ENCODE measurements around the gene MYO10. TPM values are rescaled to one million over a fixed set of nuclear protein-coding genes. Genes with fewer than 3 reads are reported as not detected.

Gene MYO10
- total and polyA plus RNA-seq, 2 of the 8 experiments (the other 6 are each of a cell fraction or from before 2014, with no cell fraction given) = 21.5 to 107 TPM

- Histone ChIP-seq H3K27me3 (replicated peaks in 1 of 4; ENCODE audit: control insufficient read depth in 3 of 4, extremely low read depth in 1 of 4, insufficient read depth in 3 of 4, low read length in 3 of 4) (peaks cover 0 to under 1% (median 0%) of the 10 kb centered on the region in 4 experiments; a peak in 1 of 7 replicates), H2AFZ (ENCODE audit: low read length) (no peak overlapping the region), H2BK15ac (ENCODE audit: low read length) (no peak overlapping the region), H4K5ac (ENCODE audit: insufficient read length, low read depth, low read length) (no peak overlapping the region), H2AK5ac (ENCODE audit: low read depth, low read length) (no peak overlapping the region), H3K56ac (replicated peaks; ENCODE audit: insufficient read length, low read depth, low read length) (no peak overlapping the region), H4K91ac (replicated peaks; ENCODE audit: insufficient read length, low read length) (no peak overlapping the region), H3K9ac (replicated peaks in 1 of 4; ENCODE audit: extremely low read depth in 1 of 4, low read depth in 3 of 4, low read length in 3 of 4) (no peak overlapping the region), H3K4ac (replicated peaks; ENCODE audit: insufficient read length, low read depth, low read length) (no peak overlapping the region), H4K20me1 (replicated peaks in 1 of 2; ENCODE audit: control insufficient read depth in 1 of 2, insufficient read depth in 2 of 2, low read length in 2 of 2) (no peaks in the 10 kb centered on the region), H2BK120ac (replicated peaks; ENCODE audit: low read depth, low read length) (no peak overlapping the region), H2BK12ac (ENCODE audit: low read depth, low read length) (no peak overlapping the region), H3K18ac (ENCODE audit: extremely low read depth, low read length) (no peak overlapping the region), H2BK20ac (ENCODE audit: low read length) (no peak overlapping the region), H3K4me3 (ENCODE audit: extremely low read depth in 1 of 4, insufficient read depth in 2 of 4, low read depth in 3 of 4, low read length in 4 of 4) (no peak overlapping the region), H3K27ac (ENCODE audit: low read depth, low read length) (no peak overlapping the region), H3K4me2 (ENCODE audit: insufficient read depth in 1 of 2, low read depth in 2 of 2, low read length in 2 of 2) (no peak overlapping the region), H3K36me3 (ENCODE audit: control insufficient read depth in 2 of 4, insufficient read depth in 4 of 4, low read length in 3 of 4) (no peaks in the 10 kb centered on the region), H3K9me3 (ENCODE audit: insufficient read depth in 2 of 2, low read depth in 1 of 2, low read length in 1 of 2) (peaks cover 0 to 7% of the 10 kb centered on the region in 2 experiments; a peak in 1 of 4 replicates), H3K23ac (ENCODE audit: insufficient read length) (no peak overlapping the region), H3K79me1 (ENCODE audit: low read depth, low read length) (no peaks in the 10 kb centered on the region), H3K14ac (ENCODE audit: insufficient read length) (no peak overlapping the region), H4K8ac (ENCODE audit: extremely low read depth, insufficient read depth, low read length) (no peak overlapping the region), H3K4me1 (replicated peaks in 1 of 4; ENCODE audit: control insufficient read depth in 3 of 4, insufficient read depth in 4 of 4, low read length in 3 of 4) (no peaks in the 10 kb centered on the region), H3K23me2 (ENCODE audit: low read depth, low read length) (no peaks in the 10 kb centered on the region), H2BK5ac (ENCODE audit: low read depth, low read length) (no peak overlapping the region), H3K79me2 (ENCODE audit: control insufficient read depth in 1 of 2, insufficient read depth in 2 of 2, low read length in 2 of 2) (no peaks in the 10 kb centered on the region)
- ChIA-PET POLR2A (ENCODE audit: partially characterized antibody) (no interaction called here), CTCF (ENCODE audit: partially characterized antibody) (interaction anchor here (0.9 to 2.0 kb wide), 3 partner anchors 11 to 228 kb away, joined by 3 to 6 read pairs (median 5); no protein-coding TSS in a partner anchor)
- FAIRE-seq (no peak), DNase-seq (ENCODE audit: low read depth in 1 of 2, low spot score in 2 of 2) (no peak)
- WGBS, 2 experiments (ENCODE audit: extremely low coverage in 1 of 2, insufficient coverage in 1 of 2, insufficient read length in 1 of 2, insufficient replicate concordance in 2 of 2, low coverage in 1 of 2, low lambda C conversion rate in 2 of 2, missing lambda C conversion rate in 1 of 2) = 89% methylated on average over 6 of the region's 6 CpGs; no CpG with 5 or more reads in 1 of the 2 experiments
- TF ChIP-seq TEAD4 (IDR thresholded peaks at IDR 0.05; ENCODE audit: low read depth, low read length) (no peak), BRCA1 (IDR thresholded peaks at IDR 0.05; ENCODE audit: low read depth, low read length) (no peak), RFX5 (IDR thresholded peaks at IDR 0.05; ENCODE audit: borderline replicate concordance, low read depth, low read length) (no peak), CBX5 (IDR thresholded peaks at IDR 0.05; ENCODE audit: low read depth, low read length) (no peak), EGR1 (IDR thresholded peaks at IDR 0.05; ENCODE audit: borderline replicate concordance, low read depth, low read length) (no peak), ATF3 (IDR thresholded peaks at IDR 0.05; ENCODE audit: insufficient read depth, low read depth, low read length) (no peak)
- TF ChIP-seq, protein P1, sequence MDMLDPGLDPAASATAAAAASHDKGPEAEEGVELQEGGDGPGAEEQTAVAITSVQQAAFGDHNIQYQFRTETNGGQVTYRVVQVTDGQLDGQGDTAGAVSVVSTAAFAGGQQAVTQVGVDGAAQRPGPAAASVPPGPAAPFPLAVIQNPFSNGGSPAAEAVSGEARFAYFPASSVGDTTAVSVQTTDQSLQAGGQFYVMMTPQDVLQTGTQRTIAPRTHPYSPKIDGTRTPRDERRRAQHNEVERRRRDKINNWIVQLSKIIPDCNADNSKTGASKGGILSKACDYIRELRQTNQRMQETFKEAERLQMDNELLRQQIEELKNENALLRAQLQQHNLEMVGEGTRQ (IDR thresholded peaks at IDR 0.05; ENCODE audit: low read length) = no peak
- TF ChIP-seq, protein P2, sequence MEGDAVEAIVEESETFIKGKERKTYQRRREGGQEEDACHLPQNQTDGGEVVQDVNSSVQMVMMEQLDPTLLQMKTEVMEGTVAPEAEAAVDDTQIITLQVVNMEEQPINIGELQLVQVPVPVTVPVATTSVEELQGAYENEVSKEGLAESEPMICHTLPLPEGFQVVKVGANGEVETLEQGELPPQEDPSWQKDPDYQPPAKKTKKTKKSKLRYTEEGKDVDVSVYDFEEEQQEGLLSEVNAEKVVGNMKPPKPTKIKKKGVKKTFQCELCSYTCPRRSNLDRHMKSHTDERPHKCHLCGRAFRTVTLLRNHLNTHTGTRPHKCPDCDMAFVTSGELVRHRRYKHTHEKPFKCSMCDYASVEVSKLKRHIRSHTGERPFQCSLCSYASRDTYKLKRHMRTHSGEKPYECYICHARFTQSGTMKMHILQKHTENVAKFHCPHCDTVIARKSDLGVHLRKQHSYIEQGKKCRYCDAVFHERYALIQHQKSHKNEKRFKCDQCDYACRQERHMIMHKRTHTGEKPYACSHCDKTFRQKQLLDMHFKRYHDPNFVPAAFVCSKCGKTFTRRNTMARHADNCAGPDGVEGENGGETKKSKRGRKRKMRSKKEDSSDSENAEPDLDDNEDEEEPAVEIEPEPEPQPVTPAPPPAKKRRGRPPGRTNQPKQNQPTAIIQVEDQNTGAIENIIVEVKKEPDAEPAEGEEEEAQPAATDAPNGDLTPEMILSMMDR (IDR thresholded peaks at IDR 0.05; ENCODE audit: control extremely low read depth in 1 of 3, insufficient read depth in 1 of 3, low read depth in 1 of 3, low read length in 3 of 3) = no peak
Observed at GRCh38 chr5:16944816-16945562, 8.9 kb upstream of the MYO10 start.
